RWPE1 (cell line): Measurements from ENCODE around the gene BUB1.
"Not testable (repeated sequence)": the region's sequence is repeated elsewhere in the genome, so short reads cannot be mapped to it uniquely, and the experiment has no call there.

Experiments
- CTCF ChIA-PET: fragments of 350-600 bp; sonication (Branson Sonifier 250); formaldehyde crosslinking; extraction: SDS; loops from one replicate; lab custom pipeline; 2021; lab: Yijun Ruan, JAX
- POLR2A ChIA-PET: fragments of 400-600 bp; formaldehyde crosslinking; extraction: SDS; loops from one replicate; lab custom pipeline; 2020; ENCODE audit warnings: antibody characterized with exemption; ENCODE audit not compliant: low non-redundant PET; lab: Yijun Ruan, JAX
- DNase-seq: peaks from one replicate; pipeline ENCODE4 v3.0.0; 2012; ENCODE audit warnings: low spot score
- H3K27ac ChIP-seq: fragments of 450-650 bp; 2 replicates; pipeline ENCODE4 v1.5.1; 2017
- TF ChIP-seq, protein P1 (sequence below): fragments of 450-650 bp; conservative IDR thresholded peaks from 2 replicates; pipeline ENCODE4 v1.5.1; 2017; ENCODE audit warnings: low read depth, mild to moderate bottlenecking

The BUB1 gene

DNA sequence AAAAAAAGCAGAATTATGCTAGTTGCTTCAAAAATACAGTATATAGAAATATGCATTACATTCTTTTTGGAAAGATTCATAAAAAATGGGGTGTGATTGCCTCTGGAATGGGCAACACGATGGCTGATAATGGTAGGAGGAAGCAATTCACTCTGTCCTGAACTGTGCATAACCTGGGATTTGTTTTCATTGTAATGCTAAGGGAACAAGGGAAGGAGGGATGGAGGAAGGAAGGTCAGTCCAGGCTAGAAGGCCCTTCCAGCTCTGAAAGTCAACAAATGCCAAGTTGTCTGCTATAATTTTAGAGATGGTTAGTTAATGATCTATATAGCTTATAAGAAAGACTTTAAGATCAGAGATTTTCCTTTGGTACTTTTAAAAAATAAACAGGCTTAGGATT is 40.8 kb downstream of the BUB1 start:
- TF ChIP-seq, protein P1, sequence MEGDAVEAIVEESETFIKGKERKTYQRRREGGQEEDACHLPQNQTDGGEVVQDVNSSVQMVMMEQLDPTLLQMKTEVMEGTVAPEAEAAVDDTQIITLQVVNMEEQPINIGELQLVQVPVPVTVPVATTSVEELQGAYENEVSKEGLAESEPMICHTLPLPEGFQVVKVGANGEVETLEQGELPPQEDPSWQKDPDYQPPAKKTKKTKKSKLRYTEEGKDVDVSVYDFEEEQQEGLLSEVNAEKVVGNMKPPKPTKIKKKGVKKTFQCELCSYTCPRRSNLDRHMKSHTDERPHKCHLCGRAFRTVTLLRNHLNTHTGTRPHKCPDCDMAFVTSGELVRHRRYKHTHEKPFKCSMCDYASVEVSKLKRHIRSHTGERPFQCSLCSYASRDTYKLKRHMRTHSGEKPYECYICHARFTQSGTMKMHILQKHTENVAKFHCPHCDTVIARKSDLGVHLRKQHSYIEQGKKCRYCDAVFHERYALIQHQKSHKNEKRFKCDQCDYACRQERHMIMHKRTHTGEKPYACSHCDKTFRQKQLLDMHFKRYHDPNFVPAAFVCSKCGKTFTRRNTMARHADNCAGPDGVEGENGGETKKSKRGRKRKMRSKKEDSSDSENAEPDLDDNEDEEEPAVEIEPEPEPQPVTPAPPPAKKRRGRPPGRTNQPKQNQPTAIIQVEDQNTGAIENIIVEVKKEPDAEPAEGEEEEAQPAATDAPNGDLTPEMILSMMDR: no peak
- no peak for DNase-seq
- H3K27ac ChIP-seq: no peak overlapping the region
- ChIA-PET CTCF (interaction anchor here (0.7 kb wide), 1 partner anchor 455 kb away, joined by 4 read pairs; no protein-coding TSS in a partner anchor), POLR2A (no interaction called here)

DNA sequence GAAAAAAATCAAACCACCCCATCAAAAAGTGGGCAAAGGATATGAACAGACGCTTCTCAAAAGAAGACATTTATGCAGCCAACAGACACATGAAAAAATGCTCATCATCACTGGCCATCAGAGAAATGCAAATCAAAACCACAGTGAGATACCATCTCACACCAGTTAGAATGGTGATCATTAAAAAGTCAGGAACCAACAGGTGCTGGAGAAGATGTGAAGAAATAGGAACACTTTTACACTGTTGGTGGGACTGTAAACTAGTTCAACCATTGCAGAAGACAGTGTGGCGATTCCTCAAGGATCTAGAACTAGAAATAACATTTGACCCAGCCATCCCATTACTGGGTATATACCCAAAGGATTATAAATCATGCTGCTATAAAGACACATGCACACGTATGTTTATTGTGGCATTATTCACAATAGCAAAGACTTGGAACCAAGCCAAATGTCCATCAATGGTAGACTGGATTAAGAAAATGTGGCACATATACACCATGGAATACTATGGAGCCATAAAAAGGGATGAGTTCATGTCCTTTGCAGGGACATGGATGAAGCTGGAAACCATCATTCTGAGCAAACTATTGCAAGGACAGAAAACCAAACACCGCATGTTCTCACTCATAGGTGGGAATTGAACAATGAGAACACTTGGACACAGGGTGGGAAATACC is 41.8 kb downstream of the BUB1 start:
- DNase-seq, POLR2A ChIA-PET, H3K27ac ChIP-seq: not testable (repeated sequence)
- CTCF ChIA-PET: interaction anchor here (1.2 kb wide), 1 partner anchor 7 kb away, joined by 4 read pairs; no protein-coding TSS in a partner anchor

DNA sequence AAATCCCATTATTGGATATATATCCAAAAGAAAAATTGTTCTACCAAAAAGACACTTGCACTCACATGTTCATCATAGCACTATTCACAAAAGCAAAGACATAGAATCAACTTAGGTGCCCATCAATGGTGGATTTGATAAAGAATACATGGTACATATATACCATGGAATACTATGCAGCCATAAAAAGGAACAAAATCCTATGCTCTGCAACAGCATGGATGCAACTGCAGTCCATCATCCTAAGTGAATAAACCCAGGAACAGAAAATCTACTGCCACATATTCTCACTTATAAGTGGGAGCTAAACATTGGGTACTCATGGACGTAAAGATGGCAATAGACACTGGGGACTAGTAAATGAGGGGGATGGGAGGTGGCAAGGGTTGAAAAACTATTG is 50.5 kb downstream of the BUB1 start:
- CTCF ChIA-PET, DNase-seq, POLR2A ChIA-PET, H3K27ac ChIP-seq: not testable (repeated sequence)

DNA sequence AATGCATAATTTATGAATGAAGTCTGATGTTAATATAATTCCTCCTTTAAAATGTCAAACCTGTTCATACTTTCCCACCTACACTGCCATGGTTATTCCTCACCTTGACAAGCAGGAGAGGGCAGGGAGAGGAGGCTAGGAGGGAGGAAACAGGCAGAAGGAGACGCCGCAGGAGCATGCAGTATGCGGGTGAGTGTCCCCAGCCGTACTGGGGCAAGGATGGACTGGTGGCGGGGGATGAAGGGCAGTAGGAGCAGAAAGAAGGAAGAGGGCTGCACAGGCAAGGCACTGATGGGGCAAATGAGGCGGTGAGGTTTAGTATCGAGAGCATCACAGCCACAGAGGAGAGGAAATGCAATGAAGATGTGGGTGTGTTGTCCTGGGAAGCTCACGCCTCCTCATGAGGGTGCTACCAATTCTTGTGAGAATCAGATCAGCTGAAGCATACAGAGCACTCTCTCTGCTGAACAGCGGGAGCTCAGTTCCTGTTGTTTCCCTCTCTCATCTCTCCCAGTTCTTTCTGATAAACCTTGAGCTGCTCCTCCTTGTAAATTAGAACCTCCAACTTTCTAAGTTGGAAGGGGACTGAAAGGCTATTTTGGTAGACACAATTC is 58.4 kb downstream of the BUB1 start:
- POLR2A ChIA-PET, DNase-seq: not testable (repeated sequence)

DNA sequence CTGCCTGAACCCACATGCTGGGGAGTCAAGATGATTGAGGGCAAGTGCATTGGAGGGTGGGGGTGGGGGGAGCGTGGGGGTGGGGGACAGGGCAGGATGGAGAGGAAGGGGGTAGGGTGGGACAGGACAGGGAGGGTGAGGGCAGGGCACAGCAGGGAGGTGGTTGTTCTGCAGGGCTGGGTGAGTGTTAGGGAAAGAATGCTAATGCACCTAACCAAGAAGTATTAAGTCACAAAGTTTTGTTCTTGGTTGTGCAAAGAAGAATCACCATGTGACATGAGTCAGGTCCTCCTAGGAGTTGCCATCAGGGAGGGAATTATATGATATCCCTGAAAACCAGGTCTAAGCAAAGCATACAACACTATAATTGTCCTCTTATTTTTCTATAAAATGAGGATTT is 63.9 kb downstream of the BUB1 start:
- POLR2A ChIA-PET, DNase-seq, CTCF ChIA-PET, H3K27ac ChIP-seq: not testable (repeated sequence)

More for the DNA sequence above, 58.4 kb downstream of the BUB1 start:
- H3K27ac ChIP-seq, CTCF ChIA-PET: not testable (repeated sequence)

DNA sequence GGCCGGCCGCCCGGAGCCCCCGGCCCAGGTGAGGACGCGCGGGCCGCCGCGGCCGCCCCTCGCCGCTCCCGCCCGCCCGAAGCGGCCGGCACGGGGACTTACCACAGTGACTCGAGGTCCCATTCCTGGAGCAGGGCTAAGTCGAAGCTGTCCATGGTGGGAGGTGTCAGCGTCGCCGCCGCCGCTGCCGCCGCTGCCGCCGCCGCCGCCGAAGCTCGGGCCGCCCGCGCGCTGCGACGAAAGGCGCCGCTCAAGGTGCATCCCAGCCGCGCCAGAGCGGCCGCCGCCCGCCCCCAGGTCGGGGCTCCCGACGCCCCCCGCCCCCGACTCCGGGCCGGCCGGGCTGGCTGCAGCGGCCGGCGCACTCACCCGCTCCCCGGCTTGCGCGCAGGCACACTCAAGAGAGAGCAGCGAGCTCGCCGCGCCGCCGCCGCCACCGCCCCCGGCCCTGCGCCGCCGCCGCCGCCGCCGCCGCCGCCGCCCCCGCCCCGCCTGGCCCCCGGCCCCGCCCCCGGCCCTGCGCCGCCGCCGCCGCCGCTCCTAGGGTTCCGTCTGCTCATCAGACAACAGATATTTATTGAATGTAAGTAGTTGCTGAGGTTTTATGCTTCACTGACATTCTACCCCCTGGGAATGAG is 67.1 kb downstream of the BUB1 start:
- POLR2A ChIA-PET, CTCF ChIA-PET, DNase-seq, H3K27ac ChIP-seq: not testable (repeated sequence)

DNA sequence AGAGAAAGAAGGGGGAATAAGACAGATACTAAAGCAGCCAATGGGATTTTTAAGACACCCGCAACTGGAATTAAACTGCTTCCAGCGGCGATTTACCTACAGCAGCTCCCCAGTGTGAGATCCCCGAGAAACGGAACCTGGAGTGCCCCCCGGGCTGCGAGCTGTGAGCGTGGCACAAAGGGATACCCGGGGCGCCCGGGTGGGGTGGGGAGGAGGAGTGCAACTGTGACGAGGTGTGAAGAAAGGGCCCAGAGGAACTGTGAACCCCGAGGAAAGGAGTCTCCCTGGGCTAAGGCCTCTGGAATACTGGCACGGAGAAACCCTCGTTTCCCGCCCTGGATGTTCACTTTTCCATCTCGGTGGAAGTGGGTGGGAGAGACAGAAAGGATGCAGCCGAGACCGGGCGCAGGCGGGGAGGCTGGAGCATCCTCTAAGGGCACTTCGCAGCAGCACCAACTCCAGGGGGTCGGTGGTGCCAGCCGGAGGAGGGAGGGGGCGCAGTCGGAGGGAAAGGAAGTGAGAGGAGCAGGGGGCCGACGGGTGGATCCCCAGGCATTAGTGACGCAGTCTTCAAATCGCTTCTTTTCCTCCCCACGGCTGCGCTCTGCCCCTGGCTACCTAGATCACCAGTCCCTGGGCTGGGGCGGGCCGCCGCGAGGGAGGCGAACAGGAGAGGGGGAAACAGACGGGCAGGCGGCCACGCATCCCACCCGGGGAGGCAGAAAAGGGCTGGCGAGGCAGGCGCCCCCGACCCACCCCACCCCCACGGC is 67.8 kb downstream of the BUB1 start:
- DNase-seq, POLR2A ChIA-PET, H3K27ac ChIP-seq, CTCF ChIA-PET: not testable (repeated sequence)

DNA sequence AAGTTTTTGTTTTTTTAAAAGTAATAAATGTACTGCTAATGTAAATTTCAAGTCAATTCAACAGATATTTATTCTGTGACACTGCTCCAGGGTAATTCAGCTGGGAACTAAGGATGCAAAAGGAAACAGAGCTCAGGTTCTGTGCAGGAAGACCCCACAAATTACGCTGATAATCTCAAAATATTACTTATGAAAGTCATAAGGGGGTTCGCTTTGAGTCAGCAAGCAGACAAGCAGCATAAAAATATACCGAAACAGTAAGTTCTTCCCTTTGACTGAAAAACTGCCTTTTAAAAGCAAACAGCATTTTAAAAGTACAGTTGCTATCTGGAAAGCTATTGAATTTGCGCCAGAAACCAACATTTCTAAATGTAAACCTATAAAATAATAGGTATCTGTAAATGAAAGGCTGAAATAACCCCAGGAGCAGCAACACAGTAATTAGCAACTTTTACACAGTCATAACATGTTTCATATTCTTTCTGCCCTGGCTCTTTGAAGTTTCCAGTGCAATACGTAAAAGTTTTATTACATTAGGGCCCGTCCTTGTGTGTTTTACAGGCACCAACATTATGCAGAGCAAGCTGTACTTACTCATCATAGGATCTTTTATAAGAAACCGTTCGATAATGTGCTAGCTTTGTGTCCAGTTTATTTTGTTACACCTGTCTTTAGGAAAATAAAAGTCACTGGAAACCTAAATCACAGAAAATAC is 68.9 kb downstream of the BUB1 start:
- CTCF ChIA-PET, H3K27ac ChIP-seq, DNase-seq, POLR2A ChIA-PET: not testable (repeated sequence)

DNA sequence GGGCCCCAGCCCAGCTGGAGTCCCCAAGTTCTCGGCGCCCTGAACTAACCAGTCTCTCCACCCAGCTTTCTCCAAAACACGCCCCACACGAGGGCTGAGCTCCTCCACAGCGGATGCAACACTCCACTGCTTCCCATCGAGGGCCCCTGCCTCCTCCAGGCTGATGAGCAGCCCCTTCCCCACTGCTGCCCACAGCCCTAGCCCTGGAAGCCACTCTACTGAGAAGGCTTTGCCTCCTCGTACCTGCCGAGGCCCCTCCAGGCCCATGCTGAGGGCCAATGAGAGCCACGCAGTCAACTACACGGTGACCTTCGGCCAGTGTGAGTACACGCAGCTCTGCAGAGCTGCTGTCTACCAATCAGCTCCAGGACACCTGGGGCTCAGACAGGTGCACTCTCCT is 72.8 kb downstream of the BUB1 start:
- CTCF ChIA-PET, H3K27ac ChIP-seq, DNase-seq, POLR2A ChIA-PET: not testable (repeated sequence)

DNA sequence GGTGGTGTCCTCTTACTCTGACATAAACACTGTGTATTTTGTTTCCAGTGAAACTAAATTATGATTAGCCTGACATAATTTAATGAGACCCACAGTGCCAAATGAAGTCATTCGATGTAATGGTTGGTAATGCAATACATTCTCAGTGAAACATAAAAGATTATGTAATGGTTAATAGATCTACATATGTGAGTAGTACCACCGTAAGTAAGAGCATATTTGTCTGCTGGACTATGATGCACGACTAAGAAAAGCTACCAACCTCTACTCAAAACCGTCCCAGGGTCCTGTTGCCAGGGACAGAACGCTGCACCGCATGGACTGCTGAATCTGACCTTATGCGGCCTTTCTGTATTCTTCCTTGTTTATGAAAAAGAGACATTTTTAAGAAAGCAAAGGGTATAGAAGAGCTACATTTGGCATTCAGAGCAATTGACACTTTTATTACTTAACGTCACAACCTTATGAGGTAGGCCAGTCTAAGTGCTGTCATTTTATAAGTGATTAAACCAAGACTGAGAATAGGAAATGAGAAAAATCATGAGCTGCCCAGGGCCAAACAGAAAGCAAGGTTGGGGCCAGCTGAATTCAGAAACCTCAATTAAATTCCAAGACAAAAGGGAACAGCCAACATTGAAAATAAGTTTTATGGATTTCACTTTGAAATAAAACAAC is 73.8 kb downstream of the BUB1 start:
- DNase-seq, POLR2A ChIA-PET, CTCF ChIA-PET, H3K27ac ChIP-seq: not testable (repeated sequence)

DNA sequence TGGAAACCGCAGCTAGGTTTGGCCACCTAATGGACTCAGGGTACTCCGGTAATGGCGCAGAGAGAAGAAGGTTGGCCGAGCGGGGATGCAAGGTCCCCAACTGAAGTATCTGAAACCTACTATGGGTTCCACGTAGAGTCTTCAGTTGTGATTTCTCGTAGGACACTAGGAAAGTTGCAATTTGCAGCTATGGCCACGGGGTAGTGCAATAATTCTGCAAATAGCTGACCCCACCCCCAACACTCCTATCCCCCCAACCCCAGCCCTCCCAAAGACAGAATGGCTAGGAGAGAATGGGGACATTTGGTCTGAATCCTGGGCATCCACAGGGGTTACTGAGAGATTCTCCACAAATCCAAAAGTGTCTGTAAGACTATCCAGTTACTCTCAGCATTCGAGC is 75.7 kb downstream of the BUB1 start:
- POLR2A ChIA-PET, CTCF ChIA-PET, DNase-seq, H3K27ac ChIP-seq: not testable (repeated sequence)

DNA sequence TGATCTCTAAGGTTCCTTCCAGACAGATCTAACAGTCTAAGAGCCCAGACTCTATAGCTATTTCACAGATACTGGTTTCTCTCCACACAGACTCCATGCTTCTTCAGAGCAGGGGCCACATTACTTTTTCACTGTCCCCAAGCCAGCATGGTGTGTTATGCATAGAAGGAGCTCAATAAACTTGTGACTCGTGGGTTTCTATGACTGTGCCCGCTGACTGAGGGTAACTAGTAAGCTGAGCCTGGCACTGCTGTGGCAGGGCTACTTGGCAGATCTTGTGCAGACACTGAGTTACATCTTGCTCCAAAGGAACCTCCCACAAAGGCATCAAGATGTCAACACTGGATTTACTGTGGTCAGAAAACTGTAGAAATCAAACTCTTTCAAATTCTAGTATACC is 85.9 kb downstream of the BUB1 start:
- DNase-seq, CTCF ChIA-PET, H3K27ac ChIP-seq, POLR2A ChIA-PET: not testable (repeated sequence)

DNA sequence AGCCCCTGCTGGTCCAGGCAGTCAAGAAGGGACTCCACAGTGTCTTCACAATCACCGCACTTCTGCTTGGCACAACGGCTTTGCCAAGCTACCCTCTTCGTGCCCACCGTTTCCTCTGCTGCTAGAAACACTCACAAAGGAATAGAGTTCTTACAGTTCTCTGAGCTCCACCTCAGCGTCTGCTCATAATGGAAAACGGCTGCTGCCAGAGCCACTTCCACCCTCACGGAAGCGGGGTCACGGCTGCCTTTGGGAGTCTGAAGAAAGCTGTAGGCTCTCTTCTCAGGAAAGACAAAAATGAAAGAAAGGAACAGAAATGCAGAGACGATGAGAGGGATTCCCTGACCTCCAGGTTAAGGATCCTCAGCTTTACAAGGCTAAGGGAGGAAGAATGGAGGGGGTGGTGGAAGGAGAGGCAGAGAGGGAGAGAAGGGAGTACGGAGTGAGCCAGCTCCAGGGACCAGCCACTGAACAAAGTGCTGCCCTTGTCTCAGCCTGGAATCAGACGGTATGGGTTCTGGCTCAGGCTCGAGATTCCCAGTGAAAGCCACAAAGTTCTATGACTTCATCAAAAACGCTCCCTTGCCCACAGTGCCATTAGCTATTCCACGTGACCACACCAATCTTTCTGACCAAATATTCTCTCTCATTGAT is 88.1 kb downstream of the BUB1 start:
- H3K27ac ChIP-seq, DNase-seq, CTCF ChIA-PET, POLR2A ChIA-PET: not testable (repeated sequence)

DNA sequence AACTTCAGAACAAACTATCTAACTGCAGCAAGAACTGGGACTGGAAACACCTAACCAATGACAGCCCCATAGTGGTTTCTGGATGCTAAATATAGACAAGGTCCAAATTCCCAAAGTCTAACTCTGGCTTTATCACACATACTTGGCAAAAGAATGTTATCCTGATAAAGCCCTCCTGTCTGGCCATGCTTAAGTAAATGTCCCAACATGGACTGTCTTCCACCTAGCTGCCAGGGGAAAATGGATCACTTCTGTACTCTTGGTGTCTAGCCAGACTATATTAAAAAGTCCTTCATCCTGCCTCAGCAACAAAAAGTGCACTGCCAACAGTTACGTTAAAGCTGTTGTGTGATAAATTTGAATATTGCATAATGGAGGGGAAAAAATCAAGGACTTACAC is 89.3 kb downstream of the BUB1 start:
- POLR2A ChIA-PET, H3K27ac ChIP-seq, CTCF ChIA-PET, DNase-seq: not testable (repeated sequence)
